HG03280 (cell line): ENCODE data around the gene NEDD4L.
"Not testable (repeated sequence)": the region's sequence is repeated elsewhere in the genome, so short reads cannot be mapped to it uniquely, and the experiment has no call there.

Experiments
- ATAC-seq: cut with Tn5 transposase; IDR thresholded peaks from one replicate; pipeline ENCODE4 v1.9.1; 2021; ENCODE audit warnings: mild to moderate bottlenecking, moderate library complexity; ENCODE audit not compliant: unreplicated experiment

NEDD4L gene

DNA sequence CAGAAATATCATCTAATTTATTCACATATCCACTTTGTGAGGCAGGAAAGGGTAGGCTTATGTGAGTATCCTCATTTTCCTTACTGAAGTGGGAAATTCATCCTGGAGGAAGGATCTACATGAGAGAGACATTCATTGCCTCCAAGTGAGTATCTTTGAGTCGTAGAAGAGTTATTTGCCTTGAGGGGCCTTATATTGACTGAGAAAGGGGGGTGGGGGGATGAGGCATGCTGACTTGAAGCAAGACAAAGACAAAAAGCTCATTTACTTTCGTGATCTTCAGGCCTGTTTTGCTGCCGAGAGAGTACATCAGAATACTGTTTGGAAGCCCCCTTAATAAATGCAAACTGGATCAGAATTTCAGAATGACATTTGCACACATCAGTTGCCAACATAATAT, 17.6 kb upstream of the NEDD4L start:
- no peak for ATAC-seq

DNA sequence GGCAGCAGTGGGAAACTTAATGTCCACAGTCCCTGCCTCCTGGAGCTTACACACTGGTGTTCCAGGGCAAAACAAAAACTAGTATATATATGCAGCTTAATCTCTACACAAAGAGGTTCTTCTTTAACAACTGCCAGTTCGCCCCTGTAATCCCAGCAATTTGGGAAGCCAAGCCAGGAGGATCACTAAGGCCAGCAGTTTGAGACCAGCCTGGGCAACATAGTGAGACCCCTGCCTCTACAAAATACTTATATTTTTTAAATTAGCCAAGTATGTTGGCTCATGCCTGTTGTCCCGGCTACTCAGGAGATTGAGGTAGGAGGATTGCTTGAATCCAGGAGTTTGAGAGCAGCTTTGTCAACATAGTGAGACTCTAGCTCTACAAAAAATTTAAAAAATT, 17.2 kb upstream of the NEDD4L start:
- ATAC-seq: no peak

GRCh38 chr18:58027341-58027740, 16.7 kb upstream of the NEDD4L start:
- no peak for ATAC-seq

DNA sequence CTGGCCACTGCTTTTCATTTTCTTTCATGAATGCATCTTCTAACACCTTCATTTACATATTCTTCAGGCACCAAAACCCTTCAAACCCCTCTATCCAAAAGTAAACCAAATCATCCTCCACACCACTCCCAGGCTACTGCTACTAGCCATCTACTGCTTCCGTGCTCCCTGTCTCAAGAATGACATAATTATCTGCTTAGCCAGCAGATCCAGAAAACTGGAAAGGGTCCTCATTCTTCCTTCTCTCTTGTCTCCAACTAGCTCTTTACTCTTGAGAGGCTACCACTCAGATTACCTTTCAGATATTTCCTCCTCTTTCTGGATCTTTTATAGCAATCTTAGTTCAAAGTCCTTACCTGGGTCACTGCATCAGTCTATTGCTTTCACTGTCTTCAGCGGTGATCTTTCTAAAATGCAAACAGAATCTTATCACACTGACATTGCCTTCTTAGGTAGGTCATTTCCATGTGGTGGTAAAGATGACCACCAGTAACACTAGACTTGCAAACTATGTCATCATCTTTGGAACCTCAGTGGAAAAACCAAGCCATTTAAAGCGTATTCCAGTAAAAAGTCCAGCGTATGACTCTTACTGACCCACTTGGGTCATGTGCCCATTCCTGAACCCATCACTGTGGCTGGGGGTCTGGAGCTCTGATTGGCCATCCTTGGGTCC, 15.8 kb upstream of the NEDD4L start:
- no peak for ATAC-seq

DNA sequence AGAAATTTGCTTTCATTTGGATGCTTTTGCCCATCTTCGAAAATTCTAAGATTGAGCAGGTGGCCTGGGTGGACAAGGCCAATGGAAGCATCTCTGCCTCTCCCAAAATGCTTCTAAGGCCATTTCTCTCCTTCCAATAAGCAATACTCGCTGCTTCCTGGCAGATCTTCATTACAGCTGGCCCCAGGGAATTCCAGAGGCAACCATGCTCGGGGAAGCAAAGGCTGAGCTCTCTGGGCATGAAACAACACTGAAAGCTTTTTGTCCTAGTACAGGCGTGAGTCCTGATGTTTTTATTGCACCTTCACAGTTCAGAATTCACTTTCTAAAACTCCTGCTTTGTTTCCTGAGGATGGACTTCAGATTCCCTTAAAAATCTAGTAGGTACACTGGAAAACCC, 11.8 kb upstream of the NEDD4L start:
- no peak for ATAC-seq

GRCh38 chr18:58033216-58033615, 10.8 kb upstream of the NEDD4L start:
- ATAC-seq: no peak

- no peak for ATAC-seq
Observed at GRCh38 chr18:58034370-58034769, 9.7 kb upstream of the NEDD4L start.

DNA sequence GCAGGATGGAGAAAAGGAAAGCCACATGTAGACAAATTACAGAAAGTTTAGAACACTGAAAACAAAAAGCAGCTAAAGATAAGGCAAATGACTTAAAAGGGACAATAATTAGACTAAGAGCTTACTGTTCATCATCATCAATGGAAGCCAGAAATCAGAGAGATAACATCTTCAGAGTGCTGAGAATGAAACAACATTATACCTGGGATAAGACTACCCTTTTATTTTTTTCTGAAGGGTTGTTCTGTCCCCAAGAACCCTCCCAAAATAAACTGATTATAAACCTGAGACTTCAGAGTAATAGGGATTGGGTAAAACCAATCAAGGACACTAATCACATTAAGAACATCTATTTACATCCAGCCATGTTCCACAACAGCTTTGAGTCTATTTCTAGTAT, 6.9 kb upstream of the NEDD4L start:
- ATAC-seq: no peak

DNA sequence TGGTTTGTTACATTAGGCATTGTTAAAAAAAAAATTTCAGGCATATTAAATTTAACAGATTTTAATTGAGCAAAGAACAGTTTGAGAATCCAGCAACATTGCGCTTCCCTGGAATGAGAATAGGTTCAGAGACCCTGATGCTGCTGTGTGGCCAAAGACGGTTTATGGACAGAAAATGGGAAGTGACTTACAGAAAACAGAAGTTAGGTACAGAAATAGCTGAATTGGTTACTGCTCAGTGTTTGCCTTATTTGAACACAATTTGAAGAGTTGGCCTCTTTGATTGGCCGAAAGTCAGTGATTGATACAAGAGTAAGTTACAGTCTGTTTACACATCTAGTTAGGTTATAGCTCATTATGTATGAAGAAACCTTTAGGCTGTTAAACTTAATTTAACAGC, 6.0 kb upstream of the NEDD4L start:
- ATAC-seq: no peak

DNA sequence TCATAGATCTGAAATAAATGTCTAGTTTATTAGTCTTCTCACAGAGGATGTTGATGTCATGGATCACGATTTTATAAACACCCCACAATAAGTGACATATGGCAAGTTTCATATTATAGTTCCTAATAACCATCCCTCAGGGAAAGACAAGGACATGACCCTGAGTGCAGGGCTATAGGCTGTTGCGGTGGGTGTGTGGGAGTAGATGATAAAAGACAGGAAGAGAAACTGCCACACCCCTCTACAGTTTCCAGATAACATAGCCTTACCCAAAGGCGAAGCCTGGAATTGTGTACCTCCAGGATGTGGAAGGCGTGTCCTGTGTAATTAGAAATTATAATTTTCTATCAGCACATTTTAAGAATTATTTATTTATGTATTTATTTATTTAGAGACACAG, 2.4 kb upstream of the NEDD4L start:
- ATAC-seq: no peak

GRCh38 chr18:58042826-58043490, 1.1 kb upstream of the NEDD4L start:
- no peak for ATAC-seq

GRCh38 chr18:58044370-58045241, 580 bp downstream of the NEDD4L start:
- ATAC-seq: peak; percentile 35

DNA sequence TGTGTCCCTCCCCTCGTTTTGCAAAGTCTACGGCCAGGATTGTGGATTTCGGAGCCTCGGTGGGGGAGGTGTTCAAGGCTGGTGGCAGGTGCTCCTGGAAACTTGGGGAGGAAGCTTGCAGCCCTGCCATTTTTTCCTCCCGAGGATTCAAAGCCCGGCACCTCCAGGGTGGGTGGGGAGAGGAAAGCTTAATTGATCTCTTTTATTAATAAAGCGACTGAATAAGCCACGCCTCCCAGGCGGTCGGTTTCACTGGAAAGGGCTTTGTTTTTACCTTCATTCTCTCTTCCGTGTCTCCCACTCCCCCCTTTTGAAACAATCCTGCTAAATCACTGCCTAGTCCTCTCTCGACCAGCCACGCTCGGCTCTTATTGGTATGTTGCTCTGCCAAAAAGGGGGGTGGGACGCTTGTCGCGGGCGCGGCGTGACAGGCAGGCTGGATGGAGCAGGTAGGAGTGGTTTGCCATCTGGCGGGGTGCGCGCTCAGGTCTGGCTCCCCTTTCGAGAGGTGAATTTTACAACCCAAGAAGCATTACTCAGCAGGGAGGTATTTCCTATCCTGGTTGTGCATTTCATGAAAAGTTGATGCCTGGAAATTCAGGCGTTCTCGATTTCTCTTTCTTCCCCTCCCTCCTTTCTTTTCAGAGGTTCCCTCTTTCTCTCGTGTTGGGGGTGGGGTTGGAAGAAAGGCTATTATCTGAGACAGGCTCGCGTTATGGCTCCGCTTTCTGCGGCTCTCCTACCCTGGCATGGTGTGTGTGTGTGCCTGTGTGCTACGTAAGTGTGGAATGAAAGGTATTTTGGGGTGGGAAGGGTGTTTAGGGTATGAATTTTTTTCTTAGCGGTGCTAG, 1.4 kb downstream of the NEDD4L start:
- ATAC-seq: no peak

DNA sequence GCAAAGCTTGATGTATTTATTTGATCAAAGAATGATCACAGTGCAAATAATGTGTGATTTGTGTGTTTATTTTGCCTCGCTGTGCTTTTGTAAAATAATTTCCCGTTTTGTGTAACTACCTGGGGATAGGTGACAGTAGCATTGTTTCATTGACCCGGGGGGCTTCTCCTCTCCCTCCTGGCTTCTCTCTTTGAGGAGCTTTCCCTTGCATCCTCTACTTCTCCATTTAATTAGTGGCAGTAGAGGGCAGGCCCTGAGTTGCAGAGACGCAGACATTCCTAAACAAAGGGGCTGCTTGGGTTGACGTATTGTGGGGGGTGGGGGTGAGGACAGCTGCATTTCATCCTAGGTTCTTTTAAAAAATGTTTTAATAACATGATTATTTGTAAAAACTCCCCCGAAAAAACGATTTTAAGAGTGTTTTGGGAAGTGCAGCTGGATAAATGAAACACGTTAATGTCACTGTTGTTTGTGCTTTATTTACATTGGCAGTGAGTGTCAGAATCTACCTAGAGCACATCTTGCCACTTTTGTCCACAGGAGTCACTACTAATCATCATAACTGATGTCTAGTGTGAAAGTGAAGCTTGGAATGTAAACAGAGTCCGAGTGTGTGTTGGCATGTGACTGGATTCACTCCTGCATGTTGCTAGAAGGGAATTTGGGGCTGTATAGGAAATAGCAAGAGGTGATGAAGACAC, 2.2 kb downstream of the NEDD4L start:
- no peak for ATAC-seq

DNA sequence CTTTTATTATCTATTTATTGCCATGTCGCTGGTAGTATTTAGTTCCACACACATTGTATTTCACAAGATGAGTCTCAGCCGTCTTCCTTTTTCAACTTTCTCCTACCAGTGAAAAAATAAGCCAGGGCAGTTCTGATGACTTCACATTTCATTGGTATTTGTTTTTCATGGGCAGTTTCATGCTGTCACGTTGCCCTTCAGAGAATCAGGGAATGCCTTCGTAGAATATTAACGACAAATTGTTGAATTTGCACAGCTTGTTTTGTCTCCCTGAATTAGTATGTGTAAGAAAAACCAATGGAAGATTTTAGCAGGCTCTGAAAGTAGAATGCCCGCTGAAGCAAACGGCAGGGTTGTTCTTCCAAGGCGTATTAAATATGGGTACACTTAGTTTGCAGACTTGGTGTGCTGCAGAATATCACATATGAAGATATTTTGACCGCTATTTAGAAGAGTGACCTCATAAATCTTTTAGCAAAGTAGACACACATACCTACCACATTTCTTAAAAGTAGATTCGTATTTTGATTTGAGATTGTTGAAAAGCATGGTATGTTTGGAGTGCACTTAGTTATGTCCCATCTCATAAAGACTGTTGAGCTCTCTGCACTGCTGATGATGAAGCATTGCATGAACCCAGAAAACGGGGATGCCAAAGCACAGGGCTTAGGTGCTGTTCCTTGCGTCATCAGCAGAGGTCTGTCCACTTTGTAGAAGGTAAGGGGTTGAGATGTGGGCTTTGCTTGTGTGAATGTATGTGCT, 2.9 kb downstream of the NEDD4L start:
- ATAC-seq: no peak

- ATAC-seq: no peak
Observed at GRCh38 chr18:58047556-58047882, 3.5 kb downstream of the NEDD4L start.

- ATAC-seq: no peak
Observed at GRCh38 chr18:58048081-58048642, 4.1 kb downstream of the NEDD4L start.

DNA sequence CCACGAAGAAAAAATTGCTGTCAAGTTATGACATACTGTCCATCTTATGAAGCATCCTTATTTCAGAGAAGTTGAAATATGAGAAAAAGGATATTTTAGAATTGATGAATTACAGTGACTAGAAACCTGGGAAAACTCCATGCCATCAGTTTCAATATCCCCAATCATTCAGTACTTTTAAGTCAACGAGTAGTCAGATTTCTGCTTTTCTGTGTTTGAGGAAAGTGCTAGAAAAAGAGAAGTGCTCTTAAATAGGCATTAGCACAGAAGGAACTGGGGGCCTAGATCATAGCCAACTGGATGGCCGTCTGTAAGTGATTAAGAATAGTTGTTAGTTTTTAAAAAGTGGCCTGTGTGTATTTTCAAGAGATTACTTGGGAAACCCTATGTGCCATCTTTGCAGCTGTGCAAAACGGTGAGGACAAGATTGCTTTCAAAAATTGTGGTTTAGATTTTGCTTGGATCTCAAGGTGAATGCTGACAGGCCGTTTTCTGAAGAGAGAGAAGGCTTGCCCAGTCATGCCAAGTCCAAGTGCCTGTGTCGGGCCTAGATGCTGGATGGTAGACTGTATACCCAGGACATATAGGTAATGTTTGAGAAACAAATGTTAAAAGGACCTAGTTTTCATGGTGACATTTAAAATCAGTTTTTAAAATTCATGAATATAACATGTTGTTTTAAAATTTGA, 5.1 kb downstream of the NEDD4L start:
- no peak for ATAC-seq

- ATAC-seq: not testable (repeated sequence)
Observed at GRCh38 chr18:58050963-58051362, 6.9 kb downstream of the NEDD4L start.
